Heart left ventricle (tissue), 16 donors: ENCODE data around the gene BBX. TPM values are rescaled to one million over a fixed set of nuclear protein-coding genes. Genes with fewer than 3 reads are reported as not detected.

Source experiments
- ATAC-seq, 4 donors: fragments of 200-7000 bp; cut with Tn5 transposase; one replicate each; pipeline ENCODE4 v1.9.1; 2020 to 2022; ENCODE audit warnings: moderate library complexity in 4 of 4, mild to moderate bottlenecking in 3 of 4, moderate number of reproducible peaks in 1 of 4
- DNase-seq, 5 donors: peaks; one replicate each; pipeline ENCODE4 v3.0.0-alpha.2; 2020
- H3K27ac ChIP-seq, 12 donors: fragments of 200-600 bp; sonication (generic) in 4 of 12; one replicate each; pipeline versions ENCODE4 v1.5.0 to v1.8.0; 2016 to 2022; ENCODE audit warnings: mild to moderate bottlenecking in 2 of 12
- H3K27me3 ChIP-seq, 9 donors: fragments of 200-600 bp; sonication (generic) in 2 of 9; one replicate each; pipeline versions ENCODE4 v1.5.1 to v1.8.0; 2016 to 2022; ENCODE audit warnings: mild to moderate bottlenecking in 3 of 9
- H3K36me3 ChIP-seq, 9 donors: fragments of 200-600 bp; sonication (generic) in 2 of 9; one replicate each; pipeline versions ENCODE4 v1.5.0 to v1.8.0; 2018 to 2022; ENCODE audit warnings: mild to moderate bottlenecking in 2 of 9
- H3K4me1 ChIP-seq, 12 donors: fragments of 200-600 bp; sonication (generic) in 4 of 12; one replicate each; pipeline versions ENCODE4 v1.5.0 to v1.8.0; 2016 to 2022; ENCODE audit warnings: mild to moderate bottlenecking in 3 of 12
- H3K4me3 ChIP-seq, 12 donors: fragments of 200-600 bp; sonication (generic) in 4 of 12; one replicate each; pipeline versions ENCODE4 v1.5.0 to v1.8.0; 2017 to 2022; ENCODE audit warnings: mild to moderate bottlenecking in 9 of 12, moderate library complexity in 4 of 12
- H3K9me3 ChIP-seq, 12 donors: fragments of 200-600 bp; sonication (generic) in 4 of 12; one replicate each; pipeline versions ENCODE4 v1.5.0 to v1.8.0; 2016 to 2022; ENCODE audit warnings: mild to moderate bottlenecking in 1 of 12
- CTCF ChIP-seq, 12 donors: fragments of 200-600 bp; sonication (generic) in 4 of 12; IDR thresholded peaks; one replicate each; pipeline versions ENCODE4 v1.5.0 to v1.8.0; 2018 to 2022; ENCODE audit warnings: antibody characterized with exemption in 12 of 12, mild to moderate bottlenecking in 5 of 12
- POLR2A ChIP-seq, 2 donors: fragments of 450-650 bp; IDR thresholded peaks; one replicate each; pipeline ENCODE4 v1.6.1; 2017; ENCODE audit warnings: antibody characterized with exemption in 2 of 2, mild to moderate bottlenecking in 2 of 2, moderate library complexity in 2 of 2
- WGBS, 4 donors: extraction: QIAGEN DNeasy Blood & Tissue Kit in 2 of 4; methylation state at CpG; one replicate each; pipeline versions ENCODE4 v1.1.5 to v1.1.7; 2013 to 2018; 5-methylcytosine and 5-hydroxymethylcytosine counted together
- intact Hi-C, 10 donors: fragments of 100-400 bp; cut with DNase I; formaldehyde crosslinking; loops; one replicate each; pipeline versions ENCODE4 v1.11.1 to v1.14.2; 2022
- polyA plus RNA-seq, 2 donors: library from polyadenylated mRNA; stranded (reverse); fragments of 200-250 nt; gene quantifications; one replicate each; pipeline ENCODE4 v1.2.3, GENCODE V29; 2013
- total RNA-seq, 9 donors: library from RNA; depleted of rRNA in 2 of 9; stranded (reverse); fragments of >200 nt in 2 of 9; fragmentation: NEBNext Ultra II Directional in 3 of 9; extraction: Animal tissue kit (Norgen Biotek cat#: 25700) in 3 of 9; gene quantifications; one replicate each; pipeline versions ENCODE4 v1.1.0 to v1.2.4, GENCODE V29; 2016 to 2023
- donor health status: ischemic (EF 13 %, LVEDD 7.1; RV severe dilation, severe dysfunction).
- donor health status: healthy with polysubstance abuse.
- donor health status: DM: no; HTN: yes; CAD: no.
- donor health status: DM: no; HTN: no; CAD: no.
- donor health status: ischemic (EF 25% LVEDD 6.9; RV normal size, moderate dysfunction).
- donor health status: ischemic (EF 25% LVEDD 5.7; RV mildly dilated, moderate dysfunction).
- donor health status: healthy.
- donor health status: DM: yes; HTN: yes; CAD: no.
- donor health status: ischemic (EF 35%, LVEDD 5.7; RV mildly dilated, moderate dysfunction).
- donor health status: nonischemic (EF 11% LVEDD 7.7; RV severe dilation, severe dysfunction).
- donor health status: DM: yes; HTN: yes; CAD: no.
- donor health status: PGD.
- donor health status: ischemic (EF 29% LVEDD 5.4; RV normal size, mild dysfunction).
- donor health status: nonischemic (EF 23%, LVEDD 6.1; RV moderate dilation, normal function).

Gene BBX
- total and polyA plus RNA-seq, 11 donors, result 9.1 to 60.5 (median 46.8) TPM

- peaks cover 0 to 60% (median 34%) of the 10 kb centered on the region in 9 donors for H3K36me3 ChIP-seq
- no peak for DNase-seq
- H3K9me3 ChIP-seq, result no peaks in the 10 kb centered on the region
- intact Hi-C loops, result no loop called here
- TF ChIP-seq CTCF (IDR thresholded peaks at IDR 0.05), result no peak
- no peak for TF ChIP-seq POLR2A (IDR thresholded peaks at IDR 0.05)
- H3K4me3 ChIP-seq, result no peak overlapping the region
- 86 to 95% (median 94%) methylated on average over 7 of the region's 7 CpGs for WGBS, 4 donors
- no peaks in the 10 kb centered on the region for H3K27me3 ChIP-seq
- H3K4me1 ChIP-seq, result peaks cover 0 to 8% (median 0%) of the 10 kb centered on the region in 12 donors
- ATAC-seq, result no peak
- no peak overlapping the region for H3K27ac ChIP-seq
Measured at GRCh38 chr3:107791450-107791849, 268.7 kb downstream of the BBX start.

- Histone ChIP-seq H3K27me3 (no peaks in the 10 kb centered on the region), H3K36me3 (peaks cover 0 to 67% (median 48%) of the 10 kb centered on the region in 9 donors), H3K4me1 (peaks cover 0 to 27% (median 7%) of the 10 kb centered on the region in 12 donors), H3K27ac (peak overlapping the region in 6 of 12 donors; percentile 9 to 45 (median 28)), H3K9me3 (no peaks in the 10 kb centered on the region), H3K4me3 (no peak overlapping the region)
- WGBS, 4 donors, result 83 to 90% (median 86%) methylated on average over 8 of the region's 8 CpGs
- DNase-seq, result peak in 1 of 5 donors; percentile 23
- TF ChIP-seq CTCF (IDR thresholded peaks at IDR 0.05) (peak in 8 of 12 donors; percentile 18 to 46 (median 28)), POLR2A (IDR thresholded peaks at IDR 0.05) (no peak)
- peak in 3 of 4 donors; percentile 44 to 81 (median 80) for ATAC-seq
- intact Hi-C loops, result no loop called here
Measured at GRCh38 chr3:107794664-107795443, 272.1 kb downstream of the BBX start.

- WGBS, 4 donors, result 87 to 91% (median 90%) methylated on average over 3 of the region's 3 CpGs
- H3K27ac ChIP-seq, result peak overlapping the region in 5 of 12 donors; percentile 7 to 33 (median 26)
- peaks cover 0 to 67% (median 47%) of the 10 kb centered on the region in 9 donors for H3K36me3 ChIP-seq
- peak in 2 of 4 donors; percentile 51 to 62 for ATAC-seq
- intact Hi-C loops, result no loop called here
- no peaks in the 10 kb centered on the region for H3K9me3 ChIP-seq
- DNase-seq, result no peak
- H3K4me3 ChIP-seq, result no peak overlapping the region
- no peaks in the 10 kb centered on the region for H3K27me3 ChIP-seq
- peaks cover 0 to 27% (median 7%) of the 10 kb centered on the region in 12 donors for H3K4me1 ChIP-seq
- TF ChIP-seq POLR2A (IDR thresholded peaks at IDR 0.05) (no peak), CTCF (IDR thresholded peaks at IDR 0.05) (no peak)
Measured at GRCh38 chr3:107795514-107796094, 272.8 kb downstream of the BBX start.

GRCh38 chr3:107796791-107797190 is 274.0 kb downstream of the BBX start:
- TF ChIP-seq POLR2A (IDR thresholded peaks at IDR 0.05), result no peak
- TF ChIP-seq CTCF (IDR thresholded peaks at IDR 0.05), result no peak
- peaks cover 0 to 67% (median 50%) of the 10 kb centered on the region in 9 donors for H3K36me3 ChIP-seq
- no peak overlapping the region for H3K4me3 ChIP-seq
- H3K4me1 ChIP-seq, result peaks cover 0 to 27% (median 7%) of the 10 kb centered on the region in 12 donors
- H3K27ac ChIP-seq, result no peak overlapping the region
- no peaks in the 10 kb centered on the region for H3K27me3 ChIP-seq
- no peak for DNase-seq
- ATAC-seq, result no peak
- intact Hi-C loops, result no loop called here
- H3K9me3 ChIP-seq, result no peaks in the 10 kb centered on the region
